ENCODE measurements around the gene FMNL2. TPM values are rescaled to one million over a fixed set of nuclear protein-coding genes. Genes with fewer than 3 reads are reported as not detected.
A peak's percentile ranks its signal among the peaks of the same experiment; 100 is the strongest.

FMNL2 gene
- total RNA-seq, 1 donor from 2014 or later: 5.5 TPM

DNA sequence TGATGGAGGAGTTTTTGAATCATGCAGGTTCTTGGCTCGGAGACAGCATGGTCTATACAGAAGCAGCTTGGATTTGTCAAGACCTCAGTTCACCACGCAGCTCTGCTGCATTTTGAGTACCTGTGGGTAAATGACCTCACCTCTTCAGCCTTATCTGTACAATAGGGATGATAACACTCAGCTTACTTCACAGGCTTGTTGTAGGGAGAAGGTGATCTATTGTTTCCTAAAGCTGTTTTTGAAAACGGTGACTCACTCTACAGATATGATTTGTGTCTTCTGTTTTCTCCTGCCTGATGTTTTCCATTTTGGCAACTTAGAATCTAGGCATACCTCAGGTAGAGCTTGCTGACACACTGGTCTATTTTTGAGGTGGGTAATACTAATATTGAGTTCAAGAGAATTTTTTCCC, 80.3 kb downstream of the FMNL2 start:
- intact Hi-C loops (cut with micrococcal nuclease): no loop called here
- no peaks in the 10 kb centered on the region for H3K36me3 ChIP-seq
- H3K27me3 ChIP-seq (ENCODE audit: low read depth): no peaks in the 10 kb centered on the region
- peaks cover 32% of the 10 kb centered on the region for H3K4me1 ChIP-seq
- H3K9me3 ChIP-seq (replicated peaks): no peaks in the 10 kb centered on the region
- DNase-seq: no peak
- no peak overlapping the region for H3K27ac ChIP-seq (replicated peaks)
- H3K4me3 ChIP-seq: no peak overlapping the region
- TF ChIP-seq CTCF (IDR thresholded peaks at IDR 0.05; ENCODE audit: borderline replicate concordance): no peak

GRCh38 chr2:152415796-152416195, 80.8 kb downstream of the FMNL2 start:
- TF ChIP-seq CTCF (IDR thresholded peaks at IDR 0.05; ENCODE audit: borderline replicate concordance): no peak
- Histone ChIP-seq H3K36me3 (no peaks in the 10 kb centered on the region), H3K27ac (replicated peaks) (no peak overlapping the region), H3K27me3 (ENCODE audit: low read depth) (no peaks in the 10 kb centered on the region), H3K4me3 (no peak overlapping the region), H3K4me1 (peaks cover 33% of the 10 kb centered on the region), H3K9me3 (replicated peaks) (no peaks in the 10 kb centered on the region)
- intact Hi-C loops (cut with micrococcal nuclease): no loop called here
- no peak for DNase-seq

DNA sequence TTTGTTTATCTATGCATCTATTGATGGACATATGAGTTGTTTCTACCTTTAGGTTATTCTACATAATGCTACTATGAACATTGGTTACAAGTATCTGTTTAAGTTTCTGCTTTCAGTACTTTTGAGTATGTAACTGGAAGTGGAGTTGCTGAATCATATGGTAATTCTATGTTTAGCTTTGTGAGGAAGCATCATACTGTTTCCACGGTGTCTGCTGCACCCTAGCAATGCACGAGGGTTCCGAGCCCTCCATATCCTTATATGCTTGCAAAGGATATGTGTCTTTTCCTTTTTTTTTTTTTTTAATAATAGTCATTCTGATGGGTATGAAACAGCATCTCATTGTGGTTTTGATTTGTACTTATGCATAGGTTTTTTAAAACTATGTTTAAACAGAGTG, 83.7 kb downstream of the FMNL2 start:
- no peak overlapping the region for H3K27ac ChIP-seq (replicated peaks)
- H3K27me3 ChIP-seq (ENCODE audit: low read depth): no peaks in the 10 kb centered on the region
- no peak for TF ChIP-seq CTCF (IDR thresholded peaks at IDR 0.05; ENCODE audit: borderline replicate concordance)
- no peak for DNase-seq
- H3K9me3 ChIP-seq (replicated peaks): no peaks in the 10 kb centered on the region
- intact Hi-C loops (cut with micrococcal nuclease): no loop called here
- H3K4me3 ChIP-seq: no peak overlapping the region
- H3K36me3 ChIP-seq: no peaks in the 10 kb centered on the region
- peaks cover 40% of the 10 kb centered on the region for H3K4me1 ChIP-seq

DNA sequence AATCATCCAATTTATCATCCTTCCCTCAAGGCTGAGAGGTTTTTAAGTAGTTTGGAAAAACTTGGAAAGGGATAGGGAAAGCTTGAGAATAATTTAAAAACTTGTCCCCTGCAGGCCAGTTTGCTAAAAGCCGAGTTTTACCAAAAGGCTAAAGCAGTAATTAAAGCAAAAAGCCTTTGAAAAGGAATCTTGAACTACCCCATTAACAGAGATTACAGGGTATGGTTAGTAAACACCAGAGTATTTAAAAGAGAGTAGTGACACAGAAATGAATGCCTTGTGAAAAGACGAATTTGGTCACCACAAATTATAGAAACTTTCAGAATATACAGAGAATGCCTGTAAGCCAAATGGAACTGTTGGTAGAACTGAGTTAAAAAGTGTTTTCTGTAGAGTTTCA, 85.0 kb downstream of the FMNL2 start:
- Histone ChIP-seq H3K9me3 (replicated peaks) (no peaks in the 10 kb centered on the region), H3K27me3 (ENCODE audit: low read depth) (no peaks in the 10 kb centered on the region), H3K36me3 (no peaks in the 10 kb centered on the region), H3K27ac (replicated peaks) (no peak overlapping the region), H3K4me3 (no peak overlapping the region), H3K4me1 (peaks cover 38% of the 10 kb centered on the region)
- no peak for TF ChIP-seq CTCF (IDR thresholded peaks at IDR 0.05; ENCODE audit: borderline replicate concordance)
- intact Hi-C loops (cut with micrococcal nuclease): no loop called here
- DNase-seq: no peak

GRCh38 chr2:152420363-152420762, 85.4 kb downstream of the FMNL2 start:
- peaks cover 34% of the 10 kb centered on the region for H3K4me1 ChIP-seq
- H3K4me3 ChIP-seq: no peak overlapping the region
- H3K27me3 ChIP-seq (ENCODE audit: low read depth): no peaks in the 10 kb centered on the region
- intact Hi-C loops (cut with micrococcal nuclease): no loop called here
- no peak overlapping the region for H3K27ac ChIP-seq (replicated peaks)
- no peaks in the 10 kb centered on the region for H3K36me3 ChIP-seq
- no peaks in the 10 kb centered on the region for H3K9me3 ChIP-seq (replicated peaks)
- no peak for DNase-seq
- no peak for TF ChIP-seq CTCF (IDR thresholded peaks at IDR 0.05; ENCODE audit: borderline replicate concordance)

DNA sequence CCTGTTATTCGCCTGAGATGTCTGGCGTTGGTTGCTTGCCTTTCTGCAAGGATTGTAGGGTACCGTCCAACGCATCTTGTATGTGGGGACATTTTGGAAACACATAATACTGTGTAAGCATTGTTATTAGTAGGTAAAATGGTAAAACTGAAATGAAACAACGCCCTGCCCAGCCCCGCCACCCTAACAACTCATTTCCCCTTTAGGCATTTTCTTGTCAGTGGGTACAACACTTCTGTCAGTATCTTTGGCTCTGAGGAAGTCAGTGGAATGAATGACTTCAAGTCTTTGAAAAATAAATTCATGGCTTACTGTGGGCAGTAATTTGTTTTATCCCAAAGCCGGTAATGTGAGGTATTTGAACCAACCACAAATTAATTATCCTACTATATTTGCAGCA, 86.0 kb downstream of the FMNL2 start:
- Histone ChIP-seq H3K4me1 (peaks cover 28% of the 10 kb centered on the region), H3K9me3 (replicated peaks) (no peaks in the 10 kb centered on the region), H3K27me3 (ENCODE audit: low read depth) (no peaks in the 10 kb centered on the region), H3K27ac (replicated peaks) (peak overlapping the region; percentile 58), H3K4me3 (no peak overlapping the region), H3K36me3 (no peaks in the 10 kb centered on the region)
- no peak for TF ChIP-seq CTCF (IDR thresholded peaks at IDR 0.05; ENCODE audit: borderline replicate concordance)
- intact Hi-C loops (cut with micrococcal nuclease): no loop called here
- DNase-seq: no peak
